ENCODE measurements around the gene TRMT112.

- TF ChIP-seq CTCF (IDR thresholded peaks at IDR 0.05) (no peak), EZH2 (IDR thresholded peaks at IDR 0.05) (no peak)
These were observed 47.6 kb upstream of the TRMT112 start for GRCh38 chr11:64364911-64365310.
